HCT116 (cell line): ENCODE measurements around the gene CDCA7. TPM values are rescaled to one million over a fixed set of nuclear protein-coding genes. Genes with fewer than 3 reads are reported as not detected.

Experiments
- ATAC-seq: fragments of 200-7000 bp; cut with Tn5 transposase; 2 replicates; pipeline ENCODE4 v1.9.1; 2020; ENCODE audit warnings: mild to moderate bottlenecking, moderate library complexity
- BruUV-seq: library from RNA; stranded (reverse); fragments of 400-500 nt; replicated peaks from 2 replicates; lab custom pipeline; 2021; lab: Mats Ljungman, UMichigan
- CTCF ChIA-PET: fragments of 300-600 bp; sonication (Branson Sonifier 250); formaldehyde crosslinking; loops from one replicate; lab custom pipeline; 2021; ENCODE audit warnings: antibody characterized with exemption; lab: Charles Lee
- POLR2A ChIA-PET: fragments of 300-600, 350-600 bp; sonication (Branson Sonifier 250); formaldehyde crosslinking; loops from one replicate; lab custom pipeline; 2021; ENCODE audit warnings: antibody characterized with exemption; lab: Charles Lee
- RAD21 ChIA-PET, 2 experiments: fragments of 300-600 bp; sonication (Branson Sonifier 250); formaldehyde crosslinking; loops; one replicate each; lab custom pipeline; 2023; ENCODE audit warnings: low total read pairs in 2 of 2; ENCODE audit not compliant: uncharacterized antibody in 2 of 2, unreplicated experiment in 2 of 2, low non-redundant PET in 1 of 2; lab: Charles Lee
- DNase-seq: peaks from one replicate; pipeline ENCODE4 v3.0.0-alpha.2; 2010; ENCODE audit warnings: low read depth, low spot score
- H2AFZ ChIP-seq: fragments of 200-600 bp; shearing (Covaris generic), sonication (generic); 2 replicates; pipeline ENCODE4 v1.6.1; 2017; ENCODE audit warnings: low read depth, mixed run types, mixed read lengths, antibody characterized with exemption, low read length; ENCODE audit not compliant: poor library complexity, severe bottlenecking
- H3K27ac ChIP-seq: 2 replicates; pipeline ENCODE4 v1.5.1; 2012; ENCODE audit warnings: low read depth, low read length
- H3K27me3 ChIP-seq: fragments of 200-600 bp; sonication (generic); 2 replicates; pipeline ENCODE4 v1.6.1; 2016; ENCODE audit warnings: mixed run types, low read length, mixed read lengths; ENCODE audit not compliant: insufficient read depth
- H3K36me3 ChIP-seq, 2 experiments: fragments of 200-500 bp in 1 of 2; fragments of 200-600 bp in 1 of 2; sonication (Bioruptor generic) in 1 of 2; sonication (generic) in 1 of 2; 2 replicates each; pipeline versions ENCODE4 v1.5.1 to v1.6.1; 2014 to 2016; ENCODE audit warnings: low read length in 2 of 2, inconsistent platforms in 1 of 2, mixed read lengths in 1 of 2, mixed run types in 1 of 2; ENCODE audit not compliant: insufficient read depth in 2 of 2, control insufficient read depth in 1 of 2
- H3K4me1 ChIP-seq, 2 experiments: fragments of 200-600 bp in 1 of 2; sonication (generic) in 1 of 2; 2 replicates each; pipeline versions ENCODE4 v1.5.1 to v1.6.1; 2012 to 2017; ENCODE audit warnings: low read length in 2 of 2, inconsistent platforms in 1 of 2, mild to moderate bottlenecking in 1 of 2, mixed read lengths in 1 of 2, mixed run types in 1 of 2, moderate library complexity in 1 of 2; ENCODE audit not compliant: insufficient read depth in 2 of 2, control insufficient read depth in 1 of 2
- H3K4me2 ChIP-seq: fragments of 200-600 bp; sonication (generic); 2 replicates; pipeline ENCODE4 v1.6.1; 2017; ENCODE audit warnings: mixed run types, low read length, mixed read lengths
- H3K4me3 ChIP-seq, 2 experiments: fragments of 200-600 bp in 1 of 2; sonication (generic) in 1 of 2; replicated peaks in 1 of 2; 2 replicates each; pipeline ENCODE4 v1.5.1; 2011 to 2016; ENCODE audit warnings: low read length in 2 of 2, control low read depth in 1 of 2, low read depth in 1 of 2, mild to moderate bottlenecking in 1 of 2, mixed read lengths in 1 of 2, mixed run types in 1 of 2
- H3K79me2 ChIP-seq: fragments of 200-600 bp; sonication (generic); 2 replicates; pipeline ENCODE4 v1.6.1; 2017; ENCODE audit warnings: mild to moderate bottlenecking, mixed run types, low read length, moderate library complexity, mixed read lengths; ENCODE audit not compliant: insufficient read depth
- H3K9ac ChIP-seq: fragments of 200-600 bp; sonication (generic); 2 replicates; pipeline ENCODE4 v1.6.1; 2016; ENCODE audit warnings: low read length, mixed read lengths
- H3K9me2 ChIP-seq: fragments of 200-600 bp; sonication (generic), shearing (Covaris generic); 2 replicates; pipeline ENCODE4 v1.6.1; 2017; ENCODE audit warnings: mixed run types, mild to moderate bottlenecking, moderate library complexity; ENCODE audit not compliant: insufficient read depth
- H3K9me3 ChIP-seq, 2 experiments: fragments of 200-500 bp in 1 of 2; fragments of 200-600 bp in 1 of 2; sonication (Bioruptor generic) in 1 of 2; sonication (generic) in 1 of 2; 2 replicates each; pipeline ENCODE4 v1.6.1; 2014 to 2017; ENCODE audit warnings: low read length in 2 of 2, mixed read lengths in 2 of 2, inconsistent platforms in 1 of 2, low read depth in 1 of 2, mild to moderate bottlenecking in 1 of 2, mixed run types in 1 of 2, moderate library complexity in 1 of 2; ENCODE audit not compliant: control insufficient read depth in 1 of 2, insufficient read depth in 1 of 2
- H4K20me1 ChIP-seq: fragments of 200-600 bp; sonication (generic), shearing (Covaris generic); 2 replicates; pipeline ENCODE4 v1.6.1; 2017; ENCODE audit warnings: mixed run types, mild to moderate bottlenecking, moderate library complexity; ENCODE audit not compliant: insufficient read depth
- ATF3 ChIP-seq: IDR thresholded peaks from 2 replicates; pipeline ENCODE4 v1.6.1; 2012
- CBX3 ChIP-seq: IDR thresholded peaks from 2 replicates; pipeline ENCODE4 v1.6.1; 2012; ENCODE audit warnings: low read depth
- CEBPB ChIP-seq: IDR thresholded peaks from 2 replicates; pipeline ENCODE4 v1.6.1; 2012; ENCODE audit warnings: low read depth
- CTCF ChIP-seq, 3 experiments: fragments of 200-600 bp in 1 of 3; sonication (generic) in 1 of 3; IDR thresholded peaks in 2 of 3; conservative IDR thresholded peaks in 1 of 3; 2 replicates each; pipeline ENCODE4 v1.5.1; 2012 to 2017; ENCODE audit warnings: low read depth in 2 of 3, low read length in 2 of 3, antibody characterized with exemption in 1 of 3, borderline replicate concordance in 1 of 3, control low read depth in 1 of 3, mild to moderate bottlenecking in 1 of 3, mixed read lengths in 1 of 3, mixed run types in 1 of 3, moderate library complexity in 1 of 3; ENCODE audit not compliant: insufficient read depth in 1 of 3
- EGR1 ChIP-seq: IDR thresholded peaks from 2 replicates; pipeline ENCODE4 v1.6.1; 2012; ENCODE audit warnings: low read depth
- EZH2 ChIP-seq: fragments of 200-600 bp; sonication (generic); IDR thresholded peaks from 2 replicates; pipeline ENCODE4 v1.6.1; 2017; ENCODE audit warnings: antibody characterized with exemption, mixed run types
- EZH2phosphoT487 ChIP-seq: fragments of 200-600 bp; IDR thresholded peaks from 2 replicates; pipeline ENCODE4 v1.6.1; 2018; ENCODE audit warnings: antibody characterized with exemption, borderline replicate concordance
- JUND ChIP-seq: IDR thresholded peaks from 2 replicates; pipeline ENCODE4 v1.6.1; 2012
- RAD21 ChIP-seq: IDR thresholded peaks from 2 replicates; pipeline ENCODE4 v1.6.1; 2012; ENCODE audit warnings: low read depth, mild to moderate bottlenecking
- SIN3A ChIP-seq: IDR thresholded peaks from 2 replicates; pipeline ENCODE4 v1.6.1; 2012; ENCODE audit warnings: low read depth
- SP1 ChIP-seq: IDR thresholded peaks from 2 replicates; pipeline ENCODE4 v1.6.1; 2012; ENCODE audit warnings: low read depth
- TCF7L2 ChIP-seq: IDR thresholded peaks from 2 replicates; pipeline ENCODE4 v1.7.0; 2011; ENCODE audit warnings: borderline replicate concordance, inconsistent platforms; ENCODE audit not compliant: insufficient read depth, insufficient read length; ENCODE audit errors: extremely low read depth
- YY1 ChIP-seq: IDR thresholded peaks from 2 replicates; pipeline ENCODE4 v1.6.1; 2011; ENCODE audit warnings: low read length, low read depth, moderate library complexity, mild to moderate bottlenecking; ENCODE audit not compliant: insufficient replicate concordance; ENCODE audit errors: extremely low read depth
- ZFX ChIP-seq: fragments of 450-650 bp; IDR thresholded peaks from 2 replicates; pipeline ENCODE4 v1.6.1; 2017
- ZNF274 ChIP-seq: fragments of 200-500 bp; sonication (Bioruptor generic); IDR thresholded peaks from 2 replicates; pipeline ENCODE4 v1.6.1; 2014; ENCODE audit warnings: mild to moderate bottlenecking, low read depth, low read length, inconsistent platforms
- intact Hi-C: fragments of 100-400 bp; cut with micrococcal nuclease; formaldehyde crosslinking; loops from 2 replicates; pipeline ENCODE4 v1.10.0; 2022
- total RNA-seq: library from RNA; stranded (reverse); gene quantifications from one replicate; pipeline ENCODE4 v1.2.1, GENCODE V29; 2021; ENCODE audit not compliant: unreplicated experiment
- TF ChIP-seq, protein P1 (sequence below): IDR thresholded peaks from 2 replicates; pipeline ENCODE4 v1.6.1; 2012
- TF ChIP-seq, protein P2 (sequence below): IDR thresholded peaks from 2 replicates; pipeline ENCODE4 v1.6.1; 2011; ENCODE audit warnings: mild to moderate bottlenecking, low read length, moderate library complexity; ENCODE audit not compliant: insufficient replicate concordance; ENCODE audit errors: extremely low read depth
- TF ChIP-seq, protein P3 (sequence below): IDR thresholded peaks from 2 replicates; pipeline ENCODE4 v1.6.1; 2012; ENCODE audit warnings: low read depth

CDCA7 gene
- total RNA-seq, 1 experiment from 2014 or later: 57.9 TPM

GRCh38 chr2:173386738-173387065 is 32.0 kb downstream of the CDCA7 start:
- intact Hi-C loops: no loop called here
- ChIA-PET RAD21 (no interaction called here), CTCF (interaction anchor here (0.7 to 1.8 kb wide), 4 partner anchors 11 to 359 kb away, joined by 3 to 4 read pairs (median 3); no protein-coding TSS in a partner anchor), POLR2A (no interaction called here)
- H3K9ac ChIP-seq: no peak overlapping the region
- H3K79me2 ChIP-seq: no peaks in the 10 kb centered on the region
- H4K20me1 ChIP-seq: no peaks in the 10 kb centered on the region
- TF ChIP-seq, protein P1, sequence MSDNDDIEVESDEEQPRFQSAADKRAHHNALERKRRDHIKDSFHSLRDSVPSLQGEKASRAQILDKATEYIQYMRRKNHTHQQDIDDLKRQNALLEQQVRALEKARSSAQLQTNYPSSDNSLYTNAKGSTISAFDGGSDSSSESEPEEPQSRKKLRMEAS: no peak
- TF ChIP-seq CEBPB (no peak), EZH2phosphoT487 (no peak), YY1 (no peak), ZNF274 (no peak), EZH2 (no peak), CTCF (IDR thresholded peaks at IDR 0.05 in 2 of 3, conservative IDR thresholded peaks at IDR 0.05 in 1 of 3; ENCODE audit: borderline replicate concordance in 1 of 3, insufficient read depth in 1 of 3, low read depth in 2 of 3, low read length in 2 of 3) (no peak), ATF3 (no peak), CBX3 (no peak), ZFX (no peak), SIN3A (no peak), SP1 (no peak), TCF7L2 (no peak), EGR1 (no peak), RAD21 (no peak), JUND (no peak)
- TF ChIP-seq, protein P2, sequence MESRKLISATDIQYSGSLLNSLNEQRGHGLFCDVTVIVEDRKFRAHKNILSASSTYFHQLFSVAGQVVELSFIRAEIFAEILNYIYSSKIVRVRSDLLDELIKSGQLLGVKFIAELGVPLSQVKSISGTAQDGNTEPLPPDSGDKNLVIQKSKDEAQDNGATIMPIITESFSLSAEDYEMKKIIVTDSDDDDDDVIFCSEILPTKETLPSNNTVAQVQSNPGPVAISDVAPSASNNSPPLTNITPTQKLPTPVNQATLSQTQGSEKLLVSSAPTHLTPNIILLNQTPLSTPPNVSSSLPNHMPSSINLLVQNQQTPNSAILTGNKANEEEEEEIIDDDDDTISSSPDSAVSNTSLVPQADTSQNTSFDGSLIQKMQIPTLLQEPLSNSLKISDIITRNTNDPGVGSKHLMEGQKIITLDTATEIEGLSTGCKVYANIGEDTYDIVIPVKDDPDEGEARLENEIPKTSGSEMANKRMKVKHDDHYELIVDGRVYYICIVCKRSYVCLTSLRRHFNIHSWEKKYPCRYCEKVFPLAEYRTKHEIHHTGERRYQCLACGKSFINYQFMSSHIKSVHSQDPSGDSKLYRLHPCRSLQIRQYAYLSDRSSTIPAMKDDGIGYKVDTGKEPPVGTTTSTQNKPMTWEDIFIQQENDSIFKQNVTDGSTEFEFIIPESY: no peak
- TF ChIP-seq, protein P3, sequence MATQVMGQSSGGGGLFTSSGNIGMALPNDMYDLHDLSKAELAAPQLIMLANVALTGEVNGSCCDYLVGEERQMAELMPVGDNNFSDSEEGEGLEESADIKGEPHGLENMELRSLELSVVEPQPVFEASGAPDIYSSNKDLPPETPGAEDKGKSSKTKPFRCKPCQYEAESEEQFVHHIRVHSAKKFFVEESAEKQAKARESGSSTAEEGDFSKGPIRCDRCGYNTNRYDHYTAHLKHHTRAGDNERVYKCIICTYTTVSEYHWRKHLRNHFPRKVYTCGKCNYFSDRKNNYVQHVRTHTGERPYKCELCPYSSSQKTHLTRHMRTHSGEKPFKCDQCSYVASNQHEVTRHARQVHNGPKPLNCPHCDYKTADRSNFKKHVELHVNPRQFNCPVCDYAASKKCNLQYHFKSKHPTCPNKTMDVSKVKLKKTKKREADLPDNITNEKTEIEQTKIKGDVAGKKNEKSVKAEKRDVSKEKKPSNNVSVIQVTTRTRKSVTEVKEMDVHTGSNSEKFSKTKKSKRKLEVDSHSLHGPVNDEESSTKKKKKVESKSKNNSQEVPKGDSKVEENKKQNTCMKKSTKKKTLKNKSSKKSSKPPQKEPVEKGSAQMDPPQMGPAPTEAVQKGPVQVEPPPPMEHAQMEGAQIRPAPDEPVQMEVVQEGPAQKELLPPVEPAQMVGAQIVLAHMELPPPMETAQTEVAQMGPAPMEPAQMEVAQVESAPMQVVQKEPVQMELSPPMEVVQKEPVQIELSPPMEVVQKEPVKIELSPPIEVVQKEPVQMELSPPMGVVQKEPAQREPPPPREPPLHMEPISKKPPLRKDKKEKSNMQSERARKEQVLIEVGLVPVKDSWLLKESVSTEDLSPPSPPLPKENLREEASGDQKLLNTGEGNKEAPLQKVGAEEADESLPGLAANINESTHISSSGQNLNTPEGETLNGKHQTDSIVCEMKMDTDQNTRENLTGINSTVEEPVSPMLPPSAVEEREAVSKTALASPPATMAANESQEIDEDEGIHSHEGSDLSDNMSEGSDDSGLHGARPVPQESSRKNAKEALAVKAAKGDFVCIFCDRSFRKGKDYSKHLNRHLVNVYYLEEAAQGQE: no peak
- H3K4me3 ChIP-seq: no peak overlapping the region
- H3K27ac ChIP-seq: no peak overlapping the region
- BruUV-seq: no TSS peak
- no peak overlapping the region for H2AFZ ChIP-seq
- no peaks in the 10 kb centered on the region for H3K36me3 ChIP-seq
- H3K9me2 ChIP-seq: no peaks in the 10 kb centered on the region
- H3K4me1 ChIP-seq: no peaks in the 10 kb centered on the region
- DNase-seq: no peak
- no peak for ATAC-seq
- no peaks in the 10 kb centered on the region for H3K27me3 ChIP-seq
- H3K4me2 ChIP-seq: no peak overlapping the region
- H3K9me3 ChIP-seq: no peaks in the 10 kb centered on the region
